Measurements from ENCODE around the gene WNT10A.
"Not testable (repeated sequence)": the region's sequence is repeated elsewhere in the genome, so short reads cannot be mapped to it uniquely, and the experiment has no call there.

Gene WNT10A
- total RNA-seq: 11.3 to 15.3 (median 12.4) reads per million in 4 donors

GRCh38 chr2:218880102-218880858, at the start of gene WNT10A:
WNT10A (plus strand) TSS chr2:218880852; CDS start chr2:218880996, 144 bp downstream.
- DNase-seq: peak; percentile 55 to 87 (median 84)

GRCh38 chr2:218831378-218831990, 49.2 kb upstream of the WNT10A start, which contains the start of gene PRKAG3:
PRKAG3 (minus strand) TSS chr2:218831803.
- no peak for DNase-seq

GRCh38 chr2:218832081-218832480, 48.6 kb upstream of the WNT10A start:
- no peak for DNase-seq

DNA sequence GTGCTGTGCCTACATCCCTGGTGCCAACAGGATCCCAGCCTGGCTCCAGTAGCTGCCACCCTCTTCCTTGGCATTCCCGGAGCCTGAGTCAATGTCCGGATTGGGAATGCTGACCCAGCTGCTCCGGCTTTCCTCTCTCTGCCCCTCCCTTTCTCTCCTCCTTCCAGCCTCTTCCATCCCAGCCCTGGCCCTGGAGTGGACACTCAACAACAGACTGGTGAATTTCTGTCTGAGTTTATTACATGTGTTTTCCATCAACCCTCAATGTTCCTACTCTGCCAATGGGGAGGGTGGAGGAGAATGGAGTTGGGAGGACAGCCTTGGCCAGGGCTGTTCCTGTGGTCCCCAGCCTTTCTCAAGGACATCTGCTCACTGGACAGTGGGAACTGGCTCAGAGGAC, 48.1 kb upstream of the WNT10A start:
- no peak for DNase-seq

- no peak for DNase-seq
Observed at GRCh38 chr2:218833023-218833609, 47.5 kb upstream of the WNT10A start.

- no peak for DNase-seq
Observed at GRCh38 chr2:218834685-218835084, 46.0 kb upstream of the WNT10A start.

DNA sequence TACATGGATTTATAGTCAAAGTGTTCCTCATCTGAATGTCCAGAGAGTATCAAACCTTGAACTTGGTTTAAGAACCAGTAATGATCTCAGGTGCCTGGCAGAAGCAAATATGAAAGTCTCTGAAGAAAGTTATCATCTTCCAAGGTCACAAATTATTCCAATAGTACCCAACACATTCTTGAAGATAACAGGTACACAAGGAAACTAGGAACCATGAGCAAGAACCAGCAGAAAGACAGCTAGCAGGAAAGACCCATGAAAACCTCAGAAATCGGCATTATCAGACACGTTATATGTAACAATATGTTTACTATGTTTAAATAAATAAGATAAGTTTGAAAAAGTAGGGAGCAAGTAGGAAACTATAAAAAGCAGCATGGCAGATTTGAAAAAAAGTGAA, 43.2 kb upstream of the WNT10A start:
- no peak for DNase-seq

DNA sequence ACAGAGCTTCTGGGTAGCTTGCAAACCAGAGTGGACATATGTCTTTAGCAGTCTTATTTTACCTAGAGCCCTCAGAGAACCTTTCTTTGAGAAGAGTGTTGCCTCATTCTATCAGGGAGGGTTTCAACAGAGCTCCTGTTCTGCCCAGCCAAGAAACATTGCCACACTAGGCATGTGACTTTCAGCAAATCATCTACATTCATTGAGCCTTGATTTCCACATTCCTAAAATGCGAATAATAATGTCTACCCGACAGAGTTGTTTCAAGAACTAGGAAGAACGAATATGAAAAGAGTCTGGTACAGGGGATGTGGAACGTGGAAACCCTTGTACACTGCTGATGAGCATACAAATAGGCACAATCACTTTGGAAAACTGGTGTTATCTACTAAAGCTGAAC, 41.2 kb upstream of the WNT10A start:
- no peak for DNase-seq

GRCh38 chr2:218839888-218840287, 40.8 kb upstream of the WNT10A start:
- DNase-seq: no peak

DNA sequence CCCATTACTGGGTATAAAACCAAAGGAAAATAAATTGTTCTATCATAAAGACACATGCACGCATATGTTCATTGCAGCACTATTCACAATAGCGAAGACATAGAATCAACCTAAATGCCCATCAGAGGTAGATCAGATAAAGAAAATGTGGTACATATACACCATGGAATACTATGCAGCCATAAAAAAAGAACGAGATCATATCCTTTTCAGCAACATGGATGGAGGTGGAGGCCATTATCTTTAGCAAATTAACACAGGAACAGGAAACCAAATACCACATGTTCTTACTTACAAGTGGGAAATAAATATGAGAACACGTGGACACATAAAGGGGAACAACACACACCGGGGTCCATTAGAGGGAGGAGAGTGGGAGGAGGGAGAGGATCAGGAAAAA, 36.3 kb upstream of the WNT10A start:
- DNase-seq: not testable (repeated sequence)

DNA sequence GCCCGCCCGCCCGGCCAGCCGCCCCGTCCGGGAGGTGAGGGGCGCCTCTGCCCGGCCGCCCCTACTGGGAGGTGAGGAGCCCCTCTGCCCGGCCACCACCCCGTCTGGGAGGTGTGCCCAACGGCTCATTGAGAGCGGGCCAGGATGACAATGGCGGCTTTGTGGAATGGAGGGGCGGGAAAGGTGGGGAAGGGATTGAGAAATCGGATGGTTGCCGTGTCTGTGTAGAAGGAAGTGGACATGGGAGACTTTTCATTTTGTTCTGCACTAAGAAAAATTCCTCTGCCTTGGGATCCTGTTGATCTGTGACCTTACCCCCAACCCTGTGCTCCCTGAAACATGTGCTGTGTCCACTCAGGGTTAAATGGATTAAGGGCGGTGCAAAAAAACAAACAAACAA, 33.7 kb upstream of the WNT10A start:
- not testable (repeated sequence) for DNase-seq

GRCh38 chr2:218849721-218850120, 30.9 kb upstream of the WNT10A start:
- no peak for DNase-seq

GRCh38 chr2:218850796-218851195, 29.9 kb upstream of the WNT10A start:
- DNase-seq: no peak

GRCh38 chr2:218851286-218851685, 29.4 kb upstream of the WNT10A start:
- no peak for DNase-seq

DNA sequence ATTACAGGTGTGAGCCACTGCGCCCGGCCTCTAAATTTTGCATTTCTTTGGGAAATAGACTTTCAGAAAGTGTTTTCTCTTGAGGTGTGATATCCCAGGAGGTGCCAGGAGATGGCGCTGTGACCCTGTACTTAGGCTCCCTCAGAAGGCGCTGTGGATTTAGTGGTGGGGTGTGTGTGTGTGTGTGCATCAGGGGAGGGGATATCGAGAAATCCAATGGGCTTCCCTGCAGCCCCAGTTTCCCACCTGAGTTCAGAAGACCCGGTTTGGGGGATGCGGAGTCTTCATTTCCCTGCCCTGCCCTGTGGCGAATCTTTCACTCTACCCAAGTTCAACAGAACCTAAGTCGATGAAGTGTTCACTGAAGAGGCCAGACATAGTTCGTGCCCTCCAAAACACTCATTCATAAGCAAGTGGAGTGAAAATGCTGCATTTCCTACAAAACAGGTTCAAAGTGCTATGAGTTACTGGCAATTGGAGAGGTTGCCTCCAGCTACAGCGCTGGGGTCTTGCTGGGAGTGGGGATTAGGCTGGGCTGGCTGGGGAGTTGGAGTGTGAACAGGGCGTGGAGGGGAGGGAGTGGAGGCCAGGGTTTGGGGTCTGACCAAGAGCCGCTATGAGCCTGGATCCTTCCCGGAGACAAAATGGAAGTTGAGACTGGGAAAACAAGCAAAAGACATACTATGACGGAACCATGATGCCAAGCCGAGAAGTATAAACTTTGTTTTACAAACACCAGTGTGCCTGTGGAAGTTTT, 27.6 kb upstream of the WNT10A start:
- peak; percentile 42 to 68 (median 45) for DNase-seq

DNA sequence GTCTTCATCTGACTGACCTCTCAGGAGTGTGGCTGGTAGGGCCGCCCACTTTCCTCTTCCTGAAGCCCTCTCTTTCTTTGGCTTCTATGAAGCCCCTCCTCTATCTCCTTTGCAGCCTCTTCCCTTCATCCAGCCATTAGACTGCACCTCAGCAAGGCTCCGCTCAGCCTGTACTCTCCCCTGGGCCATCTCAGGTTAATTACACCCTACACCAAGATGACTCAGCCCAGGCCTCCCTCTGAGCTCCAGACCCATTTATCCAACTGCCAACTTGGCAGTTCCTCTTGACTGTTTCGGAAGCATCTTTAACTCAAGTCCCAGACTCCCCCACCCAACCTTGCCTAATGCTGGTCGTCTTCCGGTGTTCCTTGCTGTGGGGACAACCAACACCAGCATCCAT, 26.9 kb upstream of the WNT10A start:
- DNase-seq: no peak

DNA sequence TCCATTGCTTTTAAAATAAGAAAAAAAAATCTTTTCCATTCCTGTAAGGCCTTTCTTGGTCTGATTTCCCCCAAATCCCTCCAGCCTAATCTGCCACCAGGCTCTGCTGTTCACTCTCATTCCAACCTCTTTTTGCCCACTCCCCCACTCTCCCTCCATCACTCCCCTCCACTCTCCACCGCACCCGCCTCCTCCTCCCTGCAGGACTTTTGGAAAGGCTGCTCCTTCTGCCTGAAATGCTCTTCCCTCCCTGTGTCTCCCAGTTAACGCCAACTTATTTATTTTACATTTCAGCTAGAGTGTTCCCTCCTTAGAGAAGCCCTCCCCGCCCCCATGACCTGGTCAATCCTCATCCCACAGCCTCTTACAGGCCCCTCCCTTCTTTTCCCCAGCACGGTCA, 25.8 kb upstream of the WNT10A start:
- DNase-seq: no peak

DNA sequence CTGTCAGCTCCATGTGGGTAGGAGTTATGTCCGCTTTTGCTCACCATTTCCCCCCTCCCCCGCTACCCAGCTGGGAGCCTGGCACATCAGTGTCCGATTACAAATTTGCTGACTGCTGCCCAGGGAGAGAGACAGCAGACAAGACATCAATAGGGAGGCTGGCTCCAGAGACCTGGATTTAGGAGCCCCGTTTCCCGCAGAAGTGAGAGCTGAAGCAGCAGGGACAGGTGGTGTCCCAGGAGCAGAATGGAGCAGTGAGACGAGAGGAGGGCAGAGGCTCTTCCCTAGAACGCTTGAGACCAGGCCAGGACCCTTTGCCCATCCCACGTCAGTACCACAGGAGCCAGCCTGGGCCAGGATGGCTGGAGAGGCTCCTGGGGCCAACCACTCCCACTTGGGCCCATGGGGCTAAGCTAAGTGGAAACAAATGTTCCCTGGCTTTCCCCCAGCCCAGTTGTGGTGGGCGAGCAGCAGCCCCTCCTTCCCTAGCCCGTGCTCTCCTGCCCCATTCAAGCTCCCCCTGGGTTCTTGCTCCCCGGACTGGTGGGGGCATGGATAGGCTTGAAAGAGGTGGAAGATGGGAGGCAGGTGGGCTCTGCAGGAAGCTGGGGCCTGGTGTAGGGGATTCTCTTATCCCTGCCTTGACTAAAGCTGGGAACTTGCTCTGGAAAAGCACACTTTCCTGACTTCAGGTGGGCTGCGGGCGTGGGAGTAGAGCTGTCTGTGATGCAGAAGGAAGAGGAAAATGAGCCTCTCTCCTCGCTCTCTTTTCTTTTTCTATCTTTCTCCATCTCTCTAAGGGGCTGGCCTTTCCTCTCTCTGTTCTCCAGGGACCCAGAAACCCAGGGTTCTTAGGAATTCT, 25.1 kb upstream of the WNT10A start:
- DNase-seq: no peak

DNA sequence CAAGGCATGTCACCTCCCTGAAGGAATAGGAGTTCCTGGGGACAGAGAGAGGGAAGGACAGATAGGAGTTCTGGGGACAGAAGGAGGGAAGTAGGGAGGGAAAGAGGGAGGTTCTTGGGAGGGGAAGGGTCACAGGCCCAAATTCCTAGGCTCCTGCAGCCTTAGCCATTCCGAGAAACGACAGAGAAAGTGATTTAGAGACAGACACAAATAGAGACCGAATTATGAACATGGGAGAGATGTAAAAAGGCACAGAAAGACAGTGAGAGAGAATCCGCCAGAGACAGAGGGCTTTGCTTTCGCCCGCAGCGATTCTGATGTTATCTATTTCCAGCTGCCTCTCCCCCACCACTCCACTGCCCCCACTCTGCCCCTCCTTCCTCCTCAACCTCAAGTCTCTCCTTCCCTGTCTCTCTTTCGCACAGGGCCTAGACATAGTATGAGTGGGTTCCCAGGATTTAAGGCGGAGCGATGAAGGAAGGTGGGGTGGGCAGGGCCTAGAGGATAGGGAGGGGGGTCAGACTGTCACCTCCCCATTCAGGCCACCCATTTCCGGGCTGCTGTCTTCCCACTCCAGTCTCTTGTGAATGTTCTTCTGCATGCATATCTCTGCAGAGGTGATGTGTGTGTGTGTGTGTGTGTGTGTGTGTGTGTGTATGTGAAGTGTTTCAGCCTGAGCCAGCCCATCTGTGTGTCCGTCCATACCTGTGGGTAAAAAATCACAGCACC, 24.3 kb upstream of the WNT10A start:
- DNase-seq: no peak

GRCh38 chr2:218856896-218857243, 23.8 kb upstream of the WNT10A start:
- DNase-seq: no peak

DNA sequence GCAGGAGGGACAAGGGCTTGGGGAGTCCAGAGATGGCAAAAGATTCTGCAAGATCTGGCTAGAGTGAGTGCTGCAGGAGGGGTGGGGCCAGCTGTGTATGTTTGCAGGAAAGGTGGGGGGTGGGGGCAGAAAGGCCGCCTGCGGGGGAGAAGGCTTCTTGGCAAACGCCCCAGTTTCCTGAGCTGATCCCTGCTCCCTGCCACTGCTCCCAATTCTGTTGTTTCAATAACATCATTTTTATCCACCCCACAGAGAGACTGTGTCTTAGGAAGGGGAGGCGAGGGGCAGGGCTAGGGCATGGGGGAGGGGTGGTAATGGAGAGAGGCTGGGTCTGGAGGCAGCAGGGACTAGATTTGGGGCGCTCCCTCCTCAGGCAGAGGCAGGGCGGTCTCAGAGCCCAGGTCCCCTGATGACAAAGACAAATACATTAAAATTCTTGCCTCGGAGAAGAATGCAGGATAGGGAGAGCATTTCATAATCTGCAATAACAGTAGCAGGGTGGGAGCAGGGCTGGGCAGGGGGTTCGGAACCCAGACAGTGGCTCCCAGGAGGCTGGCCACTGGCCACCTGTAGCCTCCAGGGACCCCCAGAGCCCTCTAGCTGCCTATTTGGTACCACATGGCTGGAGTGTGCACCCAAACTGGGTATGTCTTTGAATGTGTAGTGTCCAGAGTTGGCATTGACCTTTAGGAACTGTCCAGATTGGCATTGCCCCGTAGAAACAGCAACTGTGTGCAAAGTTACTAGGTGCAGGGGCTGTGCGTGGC, 23.1 kb upstream of the WNT10A start:
- DNase-seq: no peak
